Measurements from ENCODE around the gene RPEL1.

The RPEL1 gene

GRCh38 chr10:103280031-103280430 lies 34.3 kb downstream of the RPEL1 start:
- TF ChIP-seq, protein P1, sequence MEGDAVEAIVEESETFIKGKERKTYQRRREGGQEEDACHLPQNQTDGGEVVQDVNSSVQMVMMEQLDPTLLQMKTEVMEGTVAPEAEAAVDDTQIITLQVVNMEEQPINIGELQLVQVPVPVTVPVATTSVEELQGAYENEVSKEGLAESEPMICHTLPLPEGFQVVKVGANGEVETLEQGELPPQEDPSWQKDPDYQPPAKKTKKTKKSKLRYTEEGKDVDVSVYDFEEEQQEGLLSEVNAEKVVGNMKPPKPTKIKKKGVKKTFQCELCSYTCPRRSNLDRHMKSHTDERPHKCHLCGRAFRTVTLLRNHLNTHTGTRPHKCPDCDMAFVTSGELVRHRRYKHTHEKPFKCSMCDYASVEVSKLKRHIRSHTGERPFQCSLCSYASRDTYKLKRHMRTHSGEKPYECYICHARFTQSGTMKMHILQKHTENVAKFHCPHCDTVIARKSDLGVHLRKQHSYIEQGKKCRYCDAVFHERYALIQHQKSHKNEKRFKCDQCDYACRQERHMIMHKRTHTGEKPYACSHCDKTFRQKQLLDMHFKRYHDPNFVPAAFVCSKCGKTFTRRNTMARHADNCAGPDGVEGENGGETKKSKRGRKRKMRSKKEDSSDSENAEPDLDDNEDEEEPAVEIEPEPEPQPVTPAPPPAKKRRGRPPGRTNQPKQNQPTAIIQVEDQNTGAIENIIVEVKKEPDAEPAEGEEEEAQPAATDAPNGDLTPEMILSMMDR (IDR thresholded peaks at IDR 0.05; ENCODE audit: borderline replicate concordance, control extremely low read depth, extremely low read depth, insufficient read depth, missing control alignments), result no peak
- in situ Hi-C loops (cut with MboI; ENCODE audit: low sequenced_read_pairs, unreplicated experiment), result no loop called here

GRCh38 chr10:103280506-103280905 lies 34.8 kb downstream of the RPEL1 start:
- in situ Hi-C loops (cut with MboI; ENCODE audit: low sequenced_read_pairs, unreplicated experiment), result no loop called here
- DNase-seq (ENCODE audit: low spot score), result no peak
- TF ChIP-seq, protein P1 (IDR thresholded peaks at IDR 0.05; ENCODE audit: borderline replicate concordance, control extremely low read depth, extremely low read depth, insufficient read depth, missing control alignments), result no peak

More at GRCh38 chr10:103280031-103280430, 34.3 kb downstream of the RPEL1 start:
- no peak for DNase-seq (ENCODE audit: low spot score)

DNA sequence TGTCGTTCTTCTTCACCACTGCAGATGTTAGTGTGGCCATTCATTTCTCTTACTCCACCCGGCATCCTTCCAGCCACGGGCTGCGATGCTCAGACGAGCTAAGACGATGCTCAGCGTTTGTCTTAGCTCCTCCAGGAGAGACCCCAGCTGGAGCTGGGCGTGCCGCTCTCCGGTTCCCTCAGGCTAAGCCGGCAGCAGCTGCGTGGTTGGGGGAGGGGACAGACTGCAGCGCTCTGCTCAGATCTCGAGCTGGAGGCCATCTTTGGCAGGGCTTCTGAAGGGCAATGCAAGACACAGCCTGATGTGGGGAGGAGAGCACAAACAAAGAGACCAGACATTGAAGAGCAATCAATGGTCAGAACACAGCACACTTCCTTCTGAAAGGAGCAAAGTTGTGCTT lies 36.1 kb downstream of the RPEL1 start:
- TF ChIP-seq, protein P1 (IDR thresholded peaks at IDR 0.05; ENCODE audit: borderline replicate concordance, control extremely low read depth, extremely low read depth, insufficient read depth, missing control alignments), result no peak
- DNase-seq (ENCODE audit: low spot score), result no peak
- in situ Hi-C loops (cut with MboI; ENCODE audit: low sequenced_read_pairs, unreplicated experiment), result no loop called here

DNA sequence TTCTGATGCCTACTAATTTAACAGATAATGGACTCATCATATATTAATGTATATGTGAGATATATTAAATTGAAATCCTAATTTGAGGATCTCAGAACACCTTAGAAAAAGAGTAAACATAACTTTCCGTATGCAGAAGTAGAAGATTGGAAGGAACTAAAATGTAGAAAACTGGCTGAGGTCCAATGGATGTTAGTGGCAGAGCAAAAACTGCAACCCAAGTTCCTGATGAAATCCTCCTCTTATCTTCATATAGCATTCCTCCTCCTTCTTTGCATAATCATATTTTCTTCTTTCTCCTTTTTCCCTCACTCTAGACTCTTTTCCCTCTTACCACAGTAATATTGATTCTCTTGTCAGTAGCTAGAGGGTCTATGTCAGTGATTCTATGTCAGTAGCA lies 37.3 kb downstream of the RPEL1 start:
- no peak for DNase-seq (ENCODE audit: low spot score)
- TF ChIP-seq, protein P1 (IDR thresholded peaks at IDR 0.05; ENCODE audit: borderline replicate concordance, control extremely low read depth, extremely low read depth, insufficient read depth, missing control alignments), result no peak
- in situ Hi-C loops (cut with MboI; ENCODE audit: low sequenced_read_pairs, unreplicated experiment), result no loop called here

DNA sequence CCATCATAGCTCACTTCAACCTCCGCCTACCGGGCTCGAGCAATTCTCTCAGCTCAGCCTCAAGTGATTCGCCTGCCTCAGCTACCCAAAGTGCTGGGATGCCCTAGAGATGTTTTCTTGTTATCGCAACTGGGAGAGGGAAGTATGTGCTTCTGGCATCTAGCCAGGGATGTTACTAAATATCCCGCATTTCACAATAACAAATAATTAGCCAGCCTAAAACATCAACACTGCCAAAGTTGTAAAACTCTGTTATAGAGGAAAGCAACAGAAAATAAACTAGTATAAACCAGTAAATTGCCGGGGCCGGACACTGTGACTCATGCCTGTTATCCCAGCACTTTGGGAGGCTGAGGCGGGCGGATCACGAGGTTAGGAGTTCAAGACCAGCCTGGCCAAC lies 38.5 kb downstream of the RPEL1 start:
- in situ Hi-C loops (cut with MboI; ENCODE audit: low sequenced_read_pairs, unreplicated experiment), result no loop called here
- DNase-seq (ENCODE audit: low spot score), result no peak
- TF ChIP-seq, protein P1 (IDR thresholded peaks at IDR 0.05; ENCODE audit: borderline replicate concordance, control extremely low read depth, extremely low read depth, insufficient read depth, missing control alignments), result no peak

GRCh38 chr10:103287992-103288391 lies 42.3 kb downstream of the RPEL1 start:
- no peak for DNase-seq (ENCODE audit: low spot score)
- TF ChIP-seq, protein P1 (IDR thresholded peaks at IDR 0.05; ENCODE audit: borderline replicate concordance, control extremely low read depth, extremely low read depth, insufficient read depth, missing control alignments), result no peak
- in situ Hi-C loops (cut with MboI; ENCODE audit: low sequenced_read_pairs, unreplicated experiment), result no loop called here

DNA sequence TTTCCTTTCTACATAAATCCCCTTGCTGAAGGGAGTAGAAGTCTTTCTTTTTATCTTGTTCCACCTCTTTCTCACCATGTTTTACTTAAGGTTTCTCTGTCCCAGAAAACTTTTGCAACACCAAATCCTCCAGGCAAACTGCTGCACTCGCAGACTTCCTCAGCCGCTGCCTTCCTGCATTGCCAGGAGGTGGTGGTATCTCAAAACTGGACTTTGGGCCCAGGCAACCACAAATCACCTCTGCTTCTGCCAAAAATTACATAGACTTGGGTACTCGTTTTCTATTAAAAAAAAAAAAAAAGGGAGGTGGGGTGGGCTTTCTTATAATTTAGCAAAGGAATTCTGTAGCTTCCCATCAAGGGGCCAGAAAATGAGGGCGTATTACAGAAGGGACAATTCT lies 45.9 kb downstream of the RPEL1 start:
- in situ Hi-C loops (cut with MboI; ENCODE audit: low sequenced_read_pairs, unreplicated experiment), result no loop called here
- TF ChIP-seq, protein P1 (IDR thresholded peaks at IDR 0.05; ENCODE audit: borderline replicate concordance, control extremely low read depth, extremely low read depth, insufficient read depth, missing control alignments), result no peak
- no peak for DNase-seq (ENCODE audit: low spot score)
